ENCODE results near the gene HIRIP3.
A peak's percentile ranks its signal among the peaks of the same experiment; 100 is the strongest.
"Not testable (repeated sequence)": the region's sequence is repeated elsewhere in the genome, so short reads cannot be mapped to it uniquely, and the experiment has no call there.

The HIRIP3 gene

DNA sequence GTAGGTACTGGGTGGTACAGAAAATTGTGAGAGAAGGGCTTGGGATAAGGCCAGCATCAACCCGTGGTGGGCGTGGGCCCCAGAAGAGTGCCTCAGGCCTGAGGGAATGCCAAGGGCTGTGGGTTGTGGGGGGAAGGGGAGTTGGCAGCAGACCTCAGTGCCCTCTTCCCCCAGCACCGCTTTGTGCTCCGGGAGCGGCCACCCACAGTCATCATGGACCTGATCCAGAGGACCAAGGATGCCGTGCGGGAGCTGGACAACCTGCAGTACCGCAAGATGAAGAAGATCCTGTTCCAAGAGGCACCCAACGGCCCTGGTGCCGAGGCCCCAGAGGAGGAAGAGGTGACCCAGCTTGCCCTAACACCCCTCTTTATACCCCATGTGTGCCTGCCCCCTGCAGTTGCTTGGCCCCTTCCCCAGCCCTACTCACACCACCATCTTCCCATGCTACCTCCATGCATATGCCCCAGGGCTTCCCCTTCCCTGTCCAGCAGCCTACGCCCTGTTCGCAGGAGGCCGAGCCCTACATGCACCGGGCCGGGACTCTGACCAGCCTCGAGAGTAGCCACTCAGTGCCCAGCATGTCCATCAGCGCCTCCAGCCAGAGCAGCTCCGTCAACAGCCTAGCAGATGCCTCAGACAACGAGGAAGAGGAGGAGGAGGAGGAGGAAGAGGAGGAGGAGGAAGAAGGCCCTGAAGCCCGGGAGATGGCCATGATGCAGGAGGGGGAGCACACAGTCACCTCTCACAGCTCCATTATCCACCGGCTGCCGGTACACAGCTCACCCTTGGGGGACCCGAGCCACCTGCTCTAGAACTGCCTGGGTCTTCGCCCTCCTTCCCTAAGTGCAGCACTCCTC lies 12.6 kb downstream of the HIRIP3 start:
- DNase-seq, result no peak

DNA sequence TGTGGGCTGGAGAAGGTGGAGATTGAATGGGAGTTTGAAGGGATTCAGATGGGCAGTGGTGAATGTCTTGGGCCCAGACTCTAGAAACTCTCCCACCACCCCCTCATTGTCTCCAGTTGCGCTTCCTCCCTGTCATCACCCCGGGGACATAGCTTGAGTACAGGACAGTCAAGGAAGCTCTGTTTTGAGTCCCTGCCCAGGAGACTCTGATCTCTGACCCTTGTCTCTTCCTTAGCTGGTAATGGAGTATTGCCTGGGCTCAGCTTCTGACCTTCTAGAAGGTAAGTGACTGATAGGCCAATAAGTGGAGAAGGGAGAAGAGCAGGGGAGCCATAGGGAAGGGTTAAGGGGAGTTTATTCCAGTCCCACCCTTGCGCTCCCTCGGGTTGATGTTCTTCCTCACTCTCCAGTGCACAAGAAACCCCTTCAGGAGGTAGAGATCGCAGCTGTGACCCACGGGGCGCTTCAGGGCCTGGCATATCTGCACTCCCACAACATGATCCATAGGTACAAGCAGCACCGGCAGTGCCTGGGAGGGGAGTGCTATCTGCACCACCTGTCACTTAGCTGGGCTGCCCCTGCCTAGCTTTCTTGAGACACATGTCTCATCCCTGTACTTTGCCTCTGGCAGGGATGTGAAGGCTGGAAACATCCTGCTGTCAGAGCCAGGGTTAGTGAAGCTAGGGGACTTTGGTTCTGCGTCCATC lies 16.7 kb downstream of the HIRIP3 start:
- no peak for DNase-seq

DNA sequence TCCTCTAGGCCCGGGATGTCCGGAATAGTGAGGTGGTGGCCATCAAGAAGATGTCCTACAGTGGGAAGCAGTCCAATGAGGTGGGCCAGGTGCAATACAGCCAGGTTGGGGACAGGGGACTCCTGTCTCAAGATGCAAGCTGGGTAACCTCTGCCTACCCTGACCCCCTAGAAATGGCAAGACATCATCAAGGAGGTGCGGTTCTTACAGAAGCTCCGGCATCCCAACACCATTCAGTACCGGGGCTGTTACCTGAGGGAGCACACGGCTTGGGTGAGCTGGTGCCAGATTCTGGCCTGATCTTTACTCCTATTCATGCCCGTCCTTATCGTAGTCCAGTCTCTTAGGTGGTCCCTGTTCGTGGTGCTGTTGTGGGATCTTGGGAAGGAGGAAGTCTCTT lies 17.3 kb downstream of the HIRIP3 start:
- DNase-seq, result no peak

DNA sequence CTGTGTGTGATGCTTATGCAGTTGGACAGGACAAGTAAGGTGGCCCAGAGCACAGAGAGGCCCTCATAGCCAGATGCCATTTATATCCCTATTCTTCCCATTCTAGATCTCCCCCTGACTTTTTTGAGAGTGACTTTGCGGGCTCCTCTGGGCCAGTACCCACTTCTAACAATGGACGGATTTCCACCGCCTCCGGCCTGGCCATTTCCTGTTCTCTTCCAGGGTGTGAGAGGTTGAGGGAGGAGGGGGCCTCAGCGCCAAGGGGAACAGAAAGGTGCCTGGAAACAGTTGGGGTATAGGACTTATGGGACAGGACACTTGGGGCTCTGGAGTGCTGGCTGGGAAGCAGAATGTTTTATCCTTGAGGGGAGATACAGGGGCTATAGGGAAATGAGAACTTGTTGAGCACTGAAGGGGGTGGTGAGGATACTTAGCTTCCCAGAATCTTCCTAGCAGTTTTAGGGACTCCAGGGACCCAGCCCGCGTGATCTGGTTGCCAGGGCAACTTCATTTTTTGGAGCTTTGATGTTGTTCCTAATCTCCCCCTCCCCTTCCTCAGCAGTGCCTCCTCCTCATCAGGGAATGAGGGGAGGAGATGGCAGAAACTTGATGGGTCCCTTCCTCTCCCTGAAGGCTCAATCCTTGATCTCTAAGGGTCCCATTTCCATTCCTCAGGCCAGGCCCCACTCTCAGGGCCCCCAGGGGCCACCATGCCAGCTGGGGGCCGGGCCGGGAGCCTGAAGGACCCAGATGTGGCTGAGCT lies 18.2 kb downstream of the HIRIP3 start:
- DNase-seq, result no peak

DNA sequence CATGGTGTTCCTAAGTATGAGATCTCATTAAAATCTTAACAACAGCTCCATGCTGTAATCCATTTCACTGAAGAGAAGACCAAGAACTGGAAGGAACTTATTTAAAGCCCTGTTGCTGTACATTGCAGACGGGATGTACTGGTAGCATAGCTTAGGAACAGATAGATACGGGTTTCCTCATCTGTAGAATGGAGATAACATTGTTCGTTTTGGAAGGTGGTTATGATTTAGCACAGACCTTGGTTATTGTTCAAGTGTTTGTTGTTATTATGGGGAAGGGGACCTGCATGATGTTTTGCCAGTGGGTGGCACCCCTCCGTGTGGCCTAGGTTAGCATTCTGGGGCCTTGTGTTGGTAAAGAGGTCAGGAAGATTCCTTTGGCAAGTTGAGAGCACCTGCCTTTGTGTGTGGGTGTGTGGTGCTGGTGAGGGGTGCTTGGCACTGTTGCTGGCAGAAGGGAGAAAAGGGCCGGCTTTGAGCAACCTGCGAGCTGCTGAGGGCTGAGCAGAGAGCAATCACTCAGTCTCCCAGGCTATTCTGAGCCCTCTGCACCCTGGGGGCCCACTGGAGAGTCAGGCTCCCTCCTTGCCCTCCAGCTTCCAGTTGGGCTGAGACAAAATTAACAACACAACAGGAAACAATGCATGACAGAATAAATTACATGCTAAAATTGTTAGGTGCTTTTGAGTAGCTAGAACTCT lies 19.5 kb downstream of the HIRIP3 start:
- no peak for DNase-seq

DNA sequence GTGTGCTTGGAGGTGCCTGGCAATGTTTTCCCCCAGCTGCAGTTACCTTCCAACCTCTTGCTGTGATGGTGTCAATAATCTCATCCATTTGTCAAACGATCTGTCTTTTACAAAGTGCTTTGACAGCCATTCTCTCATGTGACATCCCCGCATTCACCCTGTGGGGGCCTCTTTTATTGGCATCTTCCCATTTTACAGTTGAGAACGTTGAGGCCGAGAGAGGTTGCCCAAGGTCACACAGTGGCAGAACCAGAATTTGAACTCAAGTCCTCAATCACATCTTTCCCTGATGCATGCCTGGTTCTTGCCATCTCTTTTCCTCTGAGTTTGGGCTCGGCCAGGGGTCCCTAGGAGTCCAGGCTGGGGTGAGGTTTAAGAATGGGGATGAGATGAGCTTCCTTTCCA lies 20.3 kb downstream of the HIRIP3 start:
- DNase-seq, result no peak

DNA sequence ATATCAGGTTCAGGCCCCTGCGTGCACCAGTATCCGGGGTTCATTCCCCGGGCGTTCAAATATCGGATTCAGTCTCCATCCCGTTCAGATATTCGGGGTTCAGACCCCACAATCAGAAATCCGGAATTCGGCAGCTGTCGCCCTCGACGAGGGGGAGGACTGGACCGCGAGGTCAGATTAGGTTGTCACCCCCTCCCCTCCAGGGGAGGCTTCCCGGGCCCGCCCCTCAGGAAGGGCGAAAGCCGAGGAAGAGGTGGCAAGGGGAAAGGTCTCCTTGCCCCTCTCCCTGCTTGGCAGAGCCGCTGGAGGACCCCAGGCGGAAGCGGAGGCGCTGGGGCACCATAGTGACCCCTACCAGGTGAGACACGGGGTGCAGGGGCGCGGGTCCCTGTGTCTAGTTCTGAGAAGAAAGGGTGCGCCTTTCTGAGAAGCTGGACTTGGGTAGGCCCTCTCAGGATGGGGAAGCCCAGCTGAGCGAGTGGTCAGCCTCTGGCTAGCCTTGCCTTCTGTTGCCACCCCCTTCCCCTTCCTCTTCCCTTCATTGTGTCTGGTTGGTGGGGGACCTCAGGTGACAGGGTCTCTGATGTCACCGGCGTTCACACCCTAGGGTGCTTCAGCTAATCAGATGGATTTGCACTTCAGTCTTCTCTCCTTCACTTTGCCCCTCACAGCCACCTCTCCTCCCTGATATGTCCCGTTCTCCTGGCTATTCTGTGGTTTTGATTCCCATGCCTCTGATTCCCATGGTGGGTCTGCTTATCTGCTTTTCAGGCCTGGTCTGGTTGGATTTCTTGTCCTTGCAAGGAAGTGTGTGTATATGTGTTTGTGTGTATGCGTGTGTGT lies 20.9 kb downstream of the HIRIP3 start:
- no peak for DNase-seq

DNA sequence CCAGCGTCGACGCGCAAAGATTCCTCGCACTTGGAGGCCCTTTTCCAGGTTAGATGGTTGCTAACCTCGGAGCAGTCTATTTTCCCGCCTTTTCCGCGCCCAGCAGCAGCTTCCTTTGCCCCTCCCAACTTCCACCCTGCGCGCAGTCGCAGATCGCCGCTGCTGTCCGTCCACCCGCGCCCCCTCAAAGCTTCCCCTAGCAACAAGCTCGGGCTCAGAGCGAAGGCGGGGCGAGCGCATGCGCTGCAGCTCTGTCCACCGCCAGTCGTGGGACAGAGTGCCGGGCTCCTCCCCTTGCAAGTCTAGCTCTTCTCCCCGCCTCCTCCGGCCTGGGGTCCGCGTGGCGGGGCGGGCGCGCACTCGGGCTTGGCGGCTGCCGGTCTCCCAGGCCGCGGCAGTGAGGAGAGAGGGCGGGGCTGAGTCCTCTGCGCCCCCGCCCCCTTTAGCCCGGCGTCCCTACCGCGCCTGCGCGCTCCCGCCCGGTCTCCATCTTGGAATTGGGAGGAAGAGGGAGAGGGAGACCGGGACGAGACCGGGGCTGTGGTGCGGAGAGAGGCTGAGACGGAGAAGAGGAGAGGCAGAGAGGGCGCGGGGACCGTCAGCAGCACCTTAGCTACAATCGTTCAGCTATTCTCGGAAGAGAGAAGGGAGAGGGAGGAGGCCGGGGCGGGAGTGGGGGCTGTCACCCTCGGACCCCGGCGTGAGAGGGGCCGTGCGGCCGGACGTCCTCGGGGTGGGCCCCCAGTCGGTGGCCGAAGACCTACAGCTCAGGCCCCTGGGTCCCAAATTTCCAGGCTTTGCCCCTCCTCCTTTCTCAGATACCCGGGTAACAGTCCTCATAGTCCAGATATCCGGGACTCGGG lies 21.8 kb downstream of the HIRIP3 start, which contains the start of gene TAOK2:
Gene TAOK2 (plus strand): TSS at position 485 of the 863 bp plus-strand sequence. CDS start 3,905 bp downstream, outside the sequence.
- DNase-seq, result peak; percentile 99

DNA sequence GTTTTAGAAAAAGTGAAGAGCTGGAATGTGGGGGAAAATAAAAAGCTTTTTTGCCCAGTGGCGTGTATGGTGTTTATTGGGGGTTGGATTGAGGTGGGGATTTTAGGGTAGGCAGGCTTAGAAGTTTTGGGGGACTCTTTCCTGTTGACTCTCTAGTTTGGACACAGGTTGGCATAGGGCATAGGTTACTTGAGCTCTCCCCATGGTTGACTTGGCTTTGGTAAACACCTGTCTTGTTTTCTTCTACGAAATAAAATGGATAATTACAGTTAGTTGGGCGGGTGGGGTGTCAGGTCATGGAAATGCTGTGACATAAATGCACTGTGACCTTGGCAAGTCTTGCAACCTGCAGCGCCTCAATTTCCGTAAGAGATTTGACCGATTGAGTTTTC lies 22.4 kb downstream of the HIRIP3 start:
- no peak for DNase-seq

DNA sequence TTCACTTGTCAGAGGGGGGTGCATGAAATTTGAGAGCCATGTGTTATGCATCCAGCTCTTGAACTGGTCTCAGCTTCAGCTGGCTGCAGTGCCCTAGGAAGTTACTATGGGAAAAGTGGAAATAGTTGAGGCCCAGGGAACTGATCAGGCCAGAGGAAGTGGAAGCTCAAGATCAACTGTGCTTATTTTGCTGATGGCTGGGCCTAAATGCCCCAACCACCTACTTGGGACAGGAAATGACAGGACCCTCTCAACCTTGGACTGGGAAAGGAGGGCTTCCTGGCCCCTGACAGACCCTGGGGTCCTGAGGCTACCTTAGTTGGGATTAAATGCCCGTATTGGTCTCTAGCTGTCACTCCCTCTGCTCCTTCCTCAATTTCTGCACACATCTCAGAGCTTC lies 22.9 kb downstream of the HIRIP3 start:
- DNase-seq, result no peak

DNA sequence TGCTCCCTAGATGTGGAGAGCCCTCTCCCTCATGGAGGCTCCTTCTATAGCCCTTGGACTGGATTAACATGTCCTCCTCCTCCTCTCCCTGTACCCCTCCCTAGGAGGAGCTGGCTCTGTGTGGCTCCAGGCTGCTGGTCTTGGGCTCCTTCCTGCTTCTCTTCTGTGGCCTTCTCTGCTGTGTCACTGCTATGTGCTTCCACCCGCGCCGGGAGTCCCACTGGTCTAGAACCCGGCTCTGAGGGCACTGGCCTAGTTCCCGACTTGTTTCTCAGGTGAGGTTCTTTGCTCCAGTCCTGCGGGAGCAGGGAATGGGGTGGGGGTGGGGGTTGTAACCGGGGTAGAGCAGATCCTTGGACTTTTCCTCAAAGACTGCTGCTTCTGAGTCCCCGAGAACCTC lies 24.1 kb downstream of the HIRIP3 start:
- no peak for DNase-seq

DNA sequence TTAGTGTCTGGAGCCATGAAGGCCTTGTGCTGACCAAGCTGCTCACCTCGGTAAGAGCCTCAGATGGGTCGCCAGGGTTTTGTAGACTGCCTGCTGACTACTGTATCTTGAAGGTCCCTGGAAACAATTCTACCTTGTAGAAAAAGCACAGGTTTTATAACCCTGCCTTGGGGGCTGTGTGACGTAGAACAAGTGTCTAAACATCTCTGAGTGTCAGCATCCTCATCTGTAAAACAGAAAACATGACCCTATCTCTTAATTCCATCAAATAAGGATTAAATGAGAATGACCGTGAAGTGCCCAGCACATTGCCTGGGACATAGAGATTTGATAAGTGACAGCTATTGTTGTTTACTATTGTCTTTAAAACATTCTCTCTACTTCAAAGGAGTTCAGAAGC lies 27.2 kb downstream of the HIRIP3 start:
- DNase-seq, result no peak

DNA sequence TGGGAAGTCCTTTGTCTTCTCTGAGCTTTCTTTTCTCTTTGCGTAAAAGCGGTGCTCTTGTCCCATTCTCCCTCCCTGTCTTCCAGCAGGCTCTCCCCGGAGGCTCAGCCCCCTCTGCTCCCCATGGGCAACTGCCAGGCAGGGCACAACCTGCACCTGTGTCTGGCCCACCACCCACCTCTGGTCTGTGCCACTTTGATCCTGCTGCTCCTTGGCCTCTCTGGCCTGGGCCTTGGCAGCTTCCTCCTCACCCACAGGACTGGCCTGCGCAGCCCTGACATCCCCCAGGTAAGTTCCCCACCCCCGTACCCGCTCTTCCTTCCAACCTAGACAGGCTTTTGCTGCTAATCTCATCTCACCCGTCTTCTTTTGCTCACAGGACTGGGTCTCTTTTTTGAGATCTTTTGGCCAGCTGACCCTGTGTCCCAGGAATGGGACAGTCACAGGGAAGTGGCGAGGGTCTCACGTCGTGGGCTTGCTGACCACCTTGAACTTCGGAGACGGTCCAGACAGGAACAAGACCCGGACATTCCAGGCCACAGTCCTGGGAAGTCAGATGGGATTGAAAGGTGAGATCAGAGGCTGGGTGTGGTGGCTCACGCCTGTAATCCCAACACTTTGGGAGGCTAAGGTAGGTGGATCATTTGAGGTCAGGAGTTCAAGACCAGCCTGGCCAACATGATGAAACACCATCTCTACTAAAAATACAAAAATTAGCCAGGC lies 32.2 kb downstream of the HIRIP3 start:
- DNase-seq, result no peak

DNA sequence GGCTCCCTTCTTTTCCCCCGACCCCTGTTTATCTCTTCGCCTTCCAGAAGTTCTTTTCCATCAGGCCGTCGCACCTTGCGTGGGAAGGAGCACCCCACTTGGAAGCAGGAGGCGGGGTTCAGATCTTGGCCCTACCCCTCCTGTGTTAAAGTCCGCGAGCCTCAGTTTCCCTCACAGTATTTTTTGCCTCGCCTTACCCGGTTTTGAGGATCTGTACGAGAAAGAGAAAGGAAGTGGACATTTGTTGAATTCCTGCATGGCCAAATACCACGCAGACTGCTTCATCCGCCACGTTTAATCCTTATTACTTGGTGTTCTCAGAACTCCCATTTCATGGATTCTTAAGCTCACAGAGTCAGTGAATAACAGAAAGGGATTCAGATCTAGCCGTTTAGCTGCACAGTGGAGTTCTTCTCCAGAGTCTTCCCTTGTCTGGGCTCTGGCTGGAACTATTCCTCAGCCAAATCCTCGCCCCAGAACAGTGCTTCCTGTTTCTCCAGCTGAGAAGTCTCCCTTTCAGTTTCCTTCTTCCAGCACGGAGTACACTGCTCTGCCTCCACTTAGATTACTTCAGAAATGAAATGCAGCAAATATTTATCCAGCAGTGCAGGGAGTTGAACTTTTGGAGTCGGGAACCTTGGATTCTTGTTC lies 32.9 kb downstream of the HIRIP3 start:
- no peak for DNase-seq

DNA sequence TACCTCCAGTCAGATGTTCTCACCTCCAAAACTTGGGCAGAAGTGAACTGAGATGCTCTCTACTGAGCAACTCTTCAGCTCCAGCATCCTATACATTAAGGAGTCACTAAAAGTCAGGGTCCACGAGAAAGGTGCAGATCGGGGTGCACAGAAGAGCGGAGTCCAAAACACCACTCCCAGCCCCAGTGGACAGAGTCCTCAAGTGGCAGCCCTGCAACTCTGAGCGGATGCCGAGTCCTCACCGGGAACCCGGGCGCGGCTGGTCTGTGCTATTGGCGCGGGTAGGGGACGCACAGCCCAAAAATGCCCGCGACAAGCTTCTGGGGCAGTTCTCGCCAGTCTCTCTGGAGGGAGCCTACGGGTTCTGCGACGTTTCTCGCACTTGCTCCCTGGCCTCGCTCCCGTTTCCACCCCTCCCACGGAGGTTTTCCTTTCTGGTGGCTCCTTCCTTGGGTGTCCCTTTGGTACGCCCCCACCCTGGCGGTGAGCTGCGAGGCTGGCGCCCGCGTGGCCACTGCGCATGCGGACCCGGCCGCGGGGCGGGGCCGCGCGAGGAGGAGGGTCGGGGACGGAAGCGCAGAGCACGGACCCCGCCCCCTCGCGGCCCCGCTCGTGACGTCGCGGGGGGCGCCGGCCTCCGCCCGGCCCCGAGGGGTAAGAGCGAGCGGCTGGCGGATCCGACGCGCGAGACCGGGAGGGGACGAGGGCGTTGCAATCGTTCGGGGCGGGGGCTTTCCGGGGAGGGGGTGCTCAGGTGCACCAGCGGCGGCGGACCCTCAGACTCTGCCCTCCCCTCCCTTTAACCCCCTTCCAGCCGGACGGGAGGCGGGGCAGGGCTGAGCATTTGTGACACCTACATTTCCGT lies 33.7 kb downstream of the HIRIP3 start, which contains the start of gene TMEM219:
Gene TMEM219 (plus strand): TSS at position 601 of the 865 bp plus-strand sequence. CDS start 1,065 bp downstream, outside the sequence.
- peak; percentile 84 for DNase-seq

DNA sequence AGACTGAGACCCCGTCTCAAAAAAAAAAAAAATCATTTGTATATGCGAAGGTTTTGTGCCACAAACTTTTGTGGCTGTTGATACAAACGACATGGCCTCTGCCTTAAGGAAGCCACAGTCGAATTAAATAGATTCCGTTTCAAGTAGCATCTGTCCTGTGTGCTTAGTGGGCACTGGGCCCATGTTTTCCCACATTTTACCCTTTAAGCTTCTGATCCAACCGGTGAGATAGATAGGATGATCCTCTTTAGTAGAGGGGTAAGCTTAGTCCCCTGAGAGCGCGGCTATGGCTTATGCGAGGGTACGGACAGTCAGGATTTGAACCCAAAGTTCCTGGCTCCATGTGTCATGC lies 34.3 kb downstream of the HIRIP3 start:
- DNase-seq, result no peak

DNA sequence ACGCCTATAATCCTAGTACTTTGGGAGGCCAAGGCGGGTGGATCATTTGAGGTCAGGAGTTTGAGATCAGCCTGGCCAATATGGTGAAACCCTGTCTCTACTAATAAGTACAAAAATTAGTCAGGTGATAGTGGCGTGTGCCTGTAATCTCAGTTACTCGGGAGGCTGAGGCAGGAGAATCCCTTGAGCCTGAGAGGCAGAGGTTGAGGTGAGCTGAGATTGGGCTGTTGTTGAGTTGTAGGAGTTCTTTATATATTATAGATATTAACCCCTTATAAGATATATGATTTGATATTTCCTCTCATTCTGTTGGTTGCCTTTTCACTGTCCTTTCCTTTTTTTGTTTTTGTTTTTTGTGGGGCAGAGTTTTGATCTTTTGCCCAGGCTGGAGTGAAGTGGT lies 35.6 kb downstream of the HIRIP3 start:
- DNase-seq, result not testable (repeated sequence)

DNA sequence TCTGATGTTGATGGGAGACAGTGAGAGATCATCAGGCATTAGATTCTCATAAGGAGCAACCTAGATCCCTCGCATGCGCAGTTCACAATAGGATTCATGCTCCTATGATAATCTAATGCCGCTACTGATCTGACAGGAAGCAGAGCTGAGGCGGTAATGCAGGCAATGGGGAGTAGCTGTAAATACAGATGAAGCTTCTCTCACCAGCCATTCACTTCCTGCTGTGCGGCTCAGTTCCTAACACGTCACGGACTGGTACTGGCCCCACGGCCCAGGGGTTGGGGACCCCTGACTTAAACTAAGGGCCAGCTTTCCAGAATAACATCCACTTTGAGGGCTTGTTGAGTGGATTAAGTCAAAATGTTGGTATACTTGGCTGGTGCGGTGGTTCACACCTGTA lies 36.1 kb downstream of the HIRIP3 start:
- DNase-seq, result no peak

DNA sequence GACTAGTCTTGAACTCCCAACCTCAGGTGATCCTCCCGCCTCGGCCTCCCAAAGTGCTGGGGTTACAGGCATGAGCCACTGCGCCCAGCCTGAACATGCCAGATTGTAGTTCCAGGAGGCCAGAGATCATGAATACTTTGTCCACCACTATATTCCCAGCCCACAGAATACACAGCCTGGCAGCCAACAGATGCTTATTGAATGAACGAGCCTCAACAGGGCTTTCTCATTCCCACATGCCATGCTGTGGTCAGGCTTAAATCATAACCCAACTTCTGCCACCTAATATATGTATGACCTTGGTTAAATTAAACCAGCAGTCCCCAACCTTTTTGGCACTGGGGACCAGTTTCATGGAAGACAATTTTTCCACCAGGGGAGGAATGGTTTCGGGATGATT lies 36.7 kb downstream of the HIRIP3 start:
- no peak for DNase-seq
